AG09319 (cell line): ENCODE results near the gene CLCF1.

ENCODE experiments used
- DNase-seq: peaks from one replicate; pipeline ENCODE4 v3.0.0-alpha.2; 2010; ENCODE audit warnings: low read depth; ENCODE audit errors: extremely low read depth
- TF ChIP-seq, protein P1 (sequence below): IDR thresholded peaks from 2 replicates; pipeline ENCODE4 v1.5.1; 2011; ENCODE audit warnings: low read depth, mild to moderate bottlenecking, inconsistent platforms, low read length, moderate library complexity

Gene CLCF1

DNA sequence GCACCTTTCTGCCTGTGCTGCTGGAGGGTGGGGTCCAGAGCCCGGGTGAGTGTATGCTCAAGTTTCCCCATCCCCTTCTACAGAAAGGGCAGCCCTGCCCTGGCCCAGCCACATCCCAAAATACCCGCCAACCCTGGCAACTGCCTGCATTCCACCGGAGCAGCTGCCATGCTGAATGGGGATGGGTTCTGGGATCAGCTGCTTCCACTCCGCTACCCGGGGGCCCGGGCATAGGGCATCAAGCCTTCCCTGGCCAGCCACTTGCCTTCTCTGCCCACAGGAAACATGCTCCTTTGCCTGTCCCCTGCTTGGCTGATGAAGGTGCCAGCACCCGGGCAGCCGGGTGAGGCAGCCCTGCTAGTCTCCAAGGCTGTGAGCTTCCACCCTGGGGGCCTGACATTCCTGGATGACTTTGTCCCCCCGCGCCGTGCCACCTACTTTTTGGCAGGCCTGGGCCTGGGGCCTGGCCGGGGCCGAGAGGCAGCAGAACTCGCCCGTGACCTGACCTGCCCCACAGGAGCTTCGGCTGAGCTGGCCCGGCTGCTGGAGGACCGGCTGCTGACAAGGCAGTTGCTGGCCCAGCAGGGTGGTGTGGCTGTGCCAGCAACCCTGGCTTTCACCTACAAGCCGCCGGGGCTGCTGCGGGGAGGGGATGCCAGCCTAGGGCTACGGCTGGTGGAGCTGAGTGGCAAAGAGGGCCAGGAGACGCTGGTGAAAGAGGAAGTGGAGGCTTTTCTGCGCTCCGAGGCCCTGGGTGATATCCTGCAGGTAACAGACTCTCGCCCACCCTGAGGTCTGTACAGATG, 45.3 kb upstream of the CLCF1 start:
- TF ChIP-seq, protein P1, sequence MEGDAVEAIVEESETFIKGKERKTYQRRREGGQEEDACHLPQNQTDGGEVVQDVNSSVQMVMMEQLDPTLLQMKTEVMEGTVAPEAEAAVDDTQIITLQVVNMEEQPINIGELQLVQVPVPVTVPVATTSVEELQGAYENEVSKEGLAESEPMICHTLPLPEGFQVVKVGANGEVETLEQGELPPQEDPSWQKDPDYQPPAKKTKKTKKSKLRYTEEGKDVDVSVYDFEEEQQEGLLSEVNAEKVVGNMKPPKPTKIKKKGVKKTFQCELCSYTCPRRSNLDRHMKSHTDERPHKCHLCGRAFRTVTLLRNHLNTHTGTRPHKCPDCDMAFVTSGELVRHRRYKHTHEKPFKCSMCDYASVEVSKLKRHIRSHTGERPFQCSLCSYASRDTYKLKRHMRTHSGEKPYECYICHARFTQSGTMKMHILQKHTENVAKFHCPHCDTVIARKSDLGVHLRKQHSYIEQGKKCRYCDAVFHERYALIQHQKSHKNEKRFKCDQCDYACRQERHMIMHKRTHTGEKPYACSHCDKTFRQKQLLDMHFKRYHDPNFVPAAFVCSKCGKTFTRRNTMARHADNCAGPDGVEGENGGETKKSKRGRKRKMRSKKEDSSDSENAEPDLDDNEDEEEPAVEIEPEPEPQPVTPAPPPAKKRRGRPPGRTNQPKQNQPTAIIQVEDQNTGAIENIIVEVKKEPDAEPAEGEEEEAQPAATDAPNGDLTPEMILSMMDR = no peak
- no peak for DNase-seq

DNA sequence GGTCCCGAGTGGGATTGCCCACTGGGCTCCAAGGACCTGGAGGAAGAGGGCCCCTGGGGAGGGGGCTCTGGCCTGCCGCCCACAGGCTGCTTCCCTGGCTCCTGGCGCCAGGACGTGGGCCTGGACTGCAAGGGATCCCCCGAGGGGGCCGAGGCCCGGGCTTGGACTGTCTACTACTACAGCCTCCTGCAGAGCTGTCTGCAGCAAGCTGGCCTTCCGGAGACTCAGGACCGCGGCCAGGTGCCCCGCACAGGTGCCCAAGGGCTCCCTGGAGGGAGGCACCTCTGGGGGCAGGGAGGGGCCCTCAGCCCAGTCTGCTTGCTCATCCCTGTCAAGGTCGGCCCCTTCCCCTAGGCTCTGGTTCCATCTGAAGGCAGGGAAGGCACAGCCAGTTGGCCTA, 44.0 kb upstream of the CLCF1 start:
- no peak for DNase-seq
- TF ChIP-seq, protein P1 = no peak

DNA sequence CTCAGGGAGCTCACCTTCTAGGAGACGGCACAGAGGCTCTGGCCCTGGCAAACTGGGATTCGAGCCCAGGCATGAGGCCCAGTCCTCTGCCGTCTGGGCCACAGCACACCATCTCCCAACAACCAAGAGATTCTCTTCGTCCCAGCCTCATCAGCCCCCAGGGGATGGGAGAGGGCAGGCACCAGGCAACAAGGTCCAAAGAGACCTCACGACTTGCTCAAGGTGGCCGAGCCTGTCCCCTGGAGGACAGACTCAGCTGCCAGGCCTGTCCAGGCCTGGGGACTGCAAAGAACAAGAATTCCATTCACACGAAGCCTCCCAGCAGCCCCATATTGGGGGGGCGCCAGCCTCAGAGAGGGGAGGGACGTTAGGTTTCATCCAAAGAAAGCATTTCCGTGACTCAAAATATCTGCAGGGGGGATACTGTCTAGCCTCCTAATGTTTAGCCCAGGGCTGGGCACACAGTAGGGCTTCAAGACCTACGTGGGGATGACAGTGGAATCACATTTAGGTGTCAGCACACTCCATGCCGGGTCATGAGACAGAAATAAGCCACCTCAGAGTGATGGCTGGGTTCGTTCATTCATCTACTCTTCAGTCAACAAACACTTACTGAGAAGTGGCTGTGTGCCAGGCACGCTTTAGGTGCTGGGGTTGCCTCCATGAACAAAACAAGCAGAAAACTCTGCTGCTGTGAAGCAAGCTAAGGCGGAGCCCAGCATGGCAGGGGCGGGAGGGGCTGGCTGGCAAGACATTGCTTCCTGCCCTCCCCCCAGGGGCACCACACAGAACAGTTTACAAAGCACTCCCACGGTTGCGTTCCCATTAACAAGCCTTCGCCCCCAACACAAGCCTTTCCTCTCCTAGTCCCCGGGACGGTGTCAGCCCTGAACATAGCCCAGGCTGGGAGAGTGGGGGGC, 43.3 kb upstream of the CLCF1 start:
- TF ChIP-seq, protein P1 = no peak
- no peak for DNase-seq

DNA sequence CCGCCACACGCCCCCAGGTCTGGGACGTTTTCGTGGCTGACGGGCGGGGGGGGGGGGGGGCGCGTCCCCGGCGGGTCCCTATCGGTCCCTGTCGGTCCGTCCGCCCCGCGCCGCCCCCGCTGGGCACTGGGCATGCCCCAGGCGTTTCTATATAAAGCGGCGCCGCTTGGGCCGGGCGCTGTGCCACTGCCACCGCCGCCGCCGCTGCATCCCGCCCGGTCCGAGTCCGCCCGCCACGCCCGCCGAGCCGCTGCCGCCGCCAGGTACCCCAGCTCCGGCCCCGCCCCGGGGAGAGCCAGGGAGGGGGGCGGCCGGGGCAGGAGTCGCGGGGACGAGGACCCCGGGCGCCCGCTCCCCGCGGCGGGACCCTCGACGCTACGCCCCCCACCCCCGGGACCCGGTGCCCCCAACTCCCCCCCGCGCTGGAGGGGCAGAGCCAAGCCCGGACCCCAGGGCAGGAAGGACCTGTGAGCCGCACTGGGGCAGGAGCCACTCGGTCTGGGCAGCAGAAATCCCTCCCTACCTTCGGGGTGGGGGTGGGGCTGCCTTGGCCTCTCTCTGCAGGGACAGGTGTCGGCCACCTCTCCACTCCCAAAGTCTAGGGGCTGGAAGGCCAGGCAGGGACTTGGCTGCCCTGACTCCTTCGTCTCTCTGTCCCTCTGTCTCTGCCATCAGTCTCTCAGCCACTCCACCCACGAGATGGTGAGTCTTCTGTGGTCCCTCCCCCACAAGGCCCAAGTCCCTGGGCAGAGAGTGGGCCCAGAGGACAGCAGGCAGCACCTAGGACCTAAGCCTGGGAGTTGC, 42.3 kb upstream of the CLCF1 start, which contains the start of gene CARNS1:
Gene CARNS1 (plus strand): TSS at position 178 of the 804 bp plus-strand sequence. CDS start 522 bp downstream, at position 700.
- DNase-seq = no peak
- TF ChIP-seq, protein P1 = no peak

DNA sequence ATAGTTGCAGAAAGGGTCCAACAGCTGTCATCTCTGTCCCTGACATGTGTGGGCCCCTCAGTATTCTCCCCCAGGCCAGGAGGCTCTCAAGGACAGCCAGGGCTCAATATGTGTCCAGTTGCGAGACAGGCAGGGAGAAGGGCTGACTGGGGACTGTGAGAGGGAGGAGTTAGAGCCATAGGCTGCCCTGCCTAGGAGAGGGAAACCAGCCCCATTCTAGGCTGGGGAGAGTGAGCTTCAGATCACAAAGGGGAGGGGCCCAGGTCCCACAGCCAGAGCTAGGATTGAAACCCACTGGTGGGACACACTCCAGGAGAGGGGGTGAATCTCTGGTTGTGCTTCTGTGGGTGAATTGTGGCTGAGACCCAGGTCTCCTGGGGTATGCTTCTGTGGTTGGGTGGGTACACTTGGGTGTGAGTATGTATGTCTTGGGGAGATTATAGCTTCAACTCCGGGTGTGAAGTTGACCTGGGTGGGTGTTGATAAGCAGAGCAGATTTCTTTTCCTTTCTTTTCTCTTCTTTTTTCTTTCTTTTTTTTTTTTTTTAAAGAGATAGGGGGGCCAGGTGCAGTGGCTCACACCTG, 40.0 kb upstream of the CLCF1 start:
- no peak for DNase-seq
- TF ChIP-seq, protein P1 = no peak

DNA sequence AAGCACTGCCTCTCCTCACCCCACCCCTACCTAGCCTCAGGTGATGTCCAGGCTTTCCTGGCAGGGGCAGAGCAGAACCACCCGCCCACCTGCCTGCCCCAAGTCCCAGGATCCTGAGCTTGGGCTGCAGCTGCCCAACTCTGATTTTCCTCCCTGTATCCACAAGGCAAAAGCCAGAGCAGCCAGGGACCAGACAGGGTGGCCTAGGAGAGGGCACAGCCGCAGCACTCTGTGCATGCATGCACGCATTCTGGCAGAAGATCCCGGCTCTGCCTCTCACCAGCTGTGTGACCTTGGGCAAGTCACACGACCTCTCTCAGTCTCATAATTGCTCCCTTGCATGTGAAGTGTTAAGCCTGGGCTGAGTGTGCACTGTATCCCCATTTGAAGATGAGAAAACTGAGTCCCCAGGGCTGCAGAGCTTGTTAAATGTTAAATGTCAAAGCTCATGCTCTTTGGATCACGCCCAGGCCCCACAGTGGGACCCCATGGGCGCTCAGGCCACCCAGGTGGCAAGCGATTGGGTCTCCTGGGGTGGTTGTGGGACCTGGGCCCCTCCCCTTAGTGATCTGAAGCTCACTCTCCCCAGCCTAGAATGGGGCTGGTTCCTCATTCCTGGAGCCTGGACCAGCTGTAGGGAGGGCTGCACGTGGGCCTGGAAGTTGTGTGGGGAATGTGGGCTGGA, 39.2 kb upstream of the CLCF1 start:
- TF ChIP-seq, protein P1 = no peak
- no peak for DNase-seq
